ENCODE measurements around the gene CDKN1A. TPM values are rescaled to one million over a fixed set of nuclear protein-coding genes. Genes with fewer than 3 reads are reported as not detected.

Gene CDKN1A
- total RNA-seq, 1 donor from 2014 or later = 82.8 TPM

- no peak for DNase-seq (ENCODE audit: low spot score)
Measured at GRCh38 chr6:36677059-36677749, 1.3 kb upstream of the CDKN1A start.

GRCh38 chr6:36677753-36678487, 594 bp upstream of the CDKN1A start:
- DNase-seq (ENCODE audit: low spot score) = no peak

GRCh38 chr6:36679043-36679833, 724 bp downstream of the CDKN1A start:
- peak; percentile 73 for DNase-seq (ENCODE audit: low spot score)

- peak; percentile 90 for DNase-seq (ENCODE audit: low spot score)
Measured at GRCh38 chr6:36682328-36683144, 4.0 kb downstream of the CDKN1A start.

- DNase-seq (ENCODE audit: low spot score) = no peak
Measured at GRCh38 chr6:36683145-36683655, 4.7 kb downstream of the CDKN1A start.

- no peak for DNase-seq (ENCODE audit: low spot score)
Measured at GRCh38 chr6:36683656-36684446, 5.3 kb downstream of the CDKN1A start.

- DNase-seq (ENCODE audit: low spot score) = no peak
Measured at GRCh38 chr6:36684447-36684812, 5.9 kb downstream of the CDKN1A start.

GRCh38 chr6:36685166-36685924, 6.8 kb downstream of the CDKN1A start:
- DNase-seq (ENCODE audit: low spot score) = no peak

GRCh38 chr6:36685926-36686667, 7.6 kb downstream of the CDKN1A start:
- DNase-seq (ENCODE audit: low spot score) = no peak

GRCh38 chr6:36686668-36687513, 8.4 kb downstream of the CDKN1A start:
- no peak for DNase-seq (ENCODE audit: low spot score)

GRCh38 chr6:36688063-36688738, 9.7 kb downstream of the CDKN1A start:
- DNase-seq (ENCODE audit: low spot score) = no peak

GRCh38 chr6:36688739-36689075, 10.2 kb downstream of the CDKN1A start:
- DNase-seq (ENCODE audit: low spot score) = no peak

- DNase-seq (ENCODE audit: low spot score) = no peak
Measured at GRCh38 chr6:36691011-36691410, 12.5 kb downstream of the CDKN1A start.

GRCh38 chr6:36691612-36692011, 13.1 kb downstream of the CDKN1A start:
- DNase-seq (ENCODE audit: low spot score) = no peak

- DNase-seq (ENCODE audit: low spot score) = no peak
Measured at GRCh38 chr6:36692220-36692619, 13.7 kb downstream of the CDKN1A start.

GRCh38 chr6:36692861-36693702, 14.6 kb downstream of the CDKN1A start:
- DNase-seq (ENCODE audit: low spot score) = peak; percentile 56

- no peak for DNase-seq (ENCODE audit: low spot score)
Measured at GRCh38 chr6:36694616-36695015, 16.1 kb downstream of the CDKN1A start.
